Ramos (cell line): ENCODE results near the gene HAND1.
"Not testable (repeated sequence)": the region's sequence is repeated elsewhere in the genome, so short reads cannot be mapped to it uniquely, and the experiment has no call there.

ENCODE experiments used
- in situ Hi-C: fragments of 300-500 bp; cut with MboI; formaldehyde crosslinking; loops from one replicate; pipeline ENCODE4 v1.14.3; 2022; ENCODE audit warnings: low sequenced_read_pairs; ENCODE audit not compliant: unreplicated experiment

The HAND1 gene

DNA sequence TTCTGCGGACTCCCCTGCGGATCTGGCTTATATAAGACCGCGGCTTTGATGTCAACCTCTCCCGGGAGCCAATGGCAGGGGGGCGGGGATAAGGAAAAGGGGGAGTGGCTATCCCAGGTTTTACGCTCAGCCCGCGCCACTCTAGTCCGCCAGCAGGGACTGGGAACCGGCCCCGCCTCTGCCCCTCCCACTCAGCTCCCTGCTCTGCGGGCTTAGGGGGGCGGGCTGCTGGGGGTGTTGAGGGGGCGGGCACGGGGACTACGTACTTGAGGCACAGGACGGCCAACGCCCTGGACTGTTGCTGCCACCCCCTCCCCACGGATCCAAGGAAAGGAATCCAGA, at the start of gene HAND1:
HAND1 (minus strand) TSS at position 4 of the 342 bp plus-strand sequence. CDS start 219 bp downstream, outside the sequence.
- in situ Hi-C loops = no loop called here

DNA sequence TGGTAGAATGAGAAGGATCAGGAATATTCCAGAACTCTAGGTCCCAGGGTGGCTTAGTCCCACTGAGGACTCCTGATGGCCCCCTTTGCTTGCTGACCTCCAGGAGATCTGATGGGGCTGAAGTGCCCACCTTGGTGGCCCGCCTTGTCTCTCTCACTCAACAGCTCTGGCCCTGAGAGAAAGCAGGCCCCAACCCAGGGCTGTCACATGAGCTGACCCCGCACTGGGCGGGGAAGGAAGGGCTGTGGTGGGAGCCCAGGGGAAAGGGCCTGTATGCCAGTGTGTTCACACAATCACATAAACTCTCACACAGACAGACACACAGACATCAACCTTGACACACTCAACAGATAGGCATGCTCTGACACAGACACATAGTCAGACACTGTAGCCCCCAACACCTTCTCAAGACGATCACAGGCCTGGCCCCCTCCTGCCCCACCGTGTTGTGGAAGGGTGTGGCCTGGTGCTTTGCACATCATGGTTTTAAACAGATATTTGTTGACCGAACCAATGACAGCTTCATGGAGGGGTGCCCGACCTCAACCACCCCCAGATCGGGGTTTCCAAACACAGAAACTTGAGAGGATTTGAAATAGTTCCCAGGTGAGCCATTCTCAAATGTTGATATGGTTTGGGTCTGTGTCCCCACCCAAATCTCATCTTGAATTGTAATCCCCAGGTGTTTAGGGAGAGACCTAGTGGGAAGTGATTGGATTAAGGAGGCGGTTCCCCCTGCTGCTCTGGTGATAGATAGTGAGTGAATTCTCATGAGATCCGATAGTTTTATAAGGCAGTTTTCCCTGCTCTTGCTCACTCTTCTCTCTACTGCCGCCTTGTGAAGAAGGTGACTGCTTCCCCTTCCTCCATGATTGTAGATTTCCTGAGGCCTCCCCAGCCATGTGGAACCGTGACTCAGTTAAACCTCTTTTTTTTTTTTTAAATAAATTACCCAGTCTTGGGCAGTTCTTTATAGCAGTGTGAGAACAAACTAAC, 48.5 kb upstream of the HAND1 start:
- in situ Hi-C loops = no loop called here

DNA sequence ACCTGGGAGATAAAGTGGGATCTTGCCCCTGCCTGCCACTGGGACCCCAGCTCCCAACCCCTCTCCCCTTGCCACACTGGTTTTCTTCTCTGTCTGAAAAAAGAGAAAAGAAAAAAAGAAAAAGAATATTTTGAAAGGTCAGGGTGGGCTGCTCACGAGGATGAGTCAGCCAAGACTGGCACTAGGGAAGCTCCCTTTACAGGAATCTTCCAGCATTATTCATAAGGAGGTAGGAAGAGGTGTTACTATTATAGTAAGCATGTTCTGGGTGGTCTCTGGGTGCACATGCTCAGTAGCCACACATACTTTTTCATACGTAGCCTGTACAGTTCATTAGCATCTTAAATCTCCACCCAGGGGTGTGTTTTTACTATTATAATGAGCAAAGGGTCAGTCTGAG, 46.8 kb upstream of the HAND1 start:
- in situ Hi-C loops = no loop called here

DNA sequence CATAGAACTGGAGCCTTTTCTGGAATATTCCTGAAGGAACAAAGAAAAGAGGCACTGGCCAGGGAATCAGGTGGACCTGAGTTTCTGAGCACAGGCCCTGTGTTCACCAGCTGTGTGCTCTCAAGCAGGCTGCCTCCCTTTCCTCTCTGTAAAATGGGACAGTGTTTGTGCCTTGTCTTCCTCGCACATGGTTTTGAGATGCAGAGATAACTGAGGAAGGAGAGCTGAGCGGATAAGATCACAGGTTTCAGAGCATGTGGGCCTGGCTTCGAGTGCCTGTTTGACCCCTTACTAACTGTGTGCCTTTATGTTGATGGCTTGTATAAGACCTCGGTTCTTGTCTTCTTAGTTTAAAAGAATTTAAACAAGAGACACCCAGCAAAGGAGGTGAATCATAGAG, 46.2 kb upstream of the HAND1 start:
- in situ Hi-C loops = no loop called here

DNA sequence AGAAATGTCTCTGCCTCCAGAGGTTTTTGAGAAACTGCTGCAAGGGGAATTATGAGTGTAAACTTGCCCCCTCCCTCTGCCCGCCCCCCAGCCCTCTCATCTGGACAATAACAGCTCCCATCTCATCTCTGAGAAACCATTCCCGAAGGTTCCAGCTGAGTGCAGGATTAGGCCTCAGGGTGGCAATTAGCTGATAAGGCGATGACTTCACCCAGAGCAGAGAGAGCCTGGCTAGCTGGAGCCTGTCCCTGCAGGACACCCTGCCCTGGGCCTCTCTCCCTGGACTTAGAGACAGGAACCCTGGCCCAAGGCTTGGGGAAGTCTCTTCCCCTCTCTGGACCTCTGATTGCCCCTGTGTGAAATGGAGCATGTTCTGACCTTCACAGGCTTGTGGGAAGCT, 45.7 kb upstream of the HAND1 start:
- in situ Hi-C loops = no loop called here

DNA sequence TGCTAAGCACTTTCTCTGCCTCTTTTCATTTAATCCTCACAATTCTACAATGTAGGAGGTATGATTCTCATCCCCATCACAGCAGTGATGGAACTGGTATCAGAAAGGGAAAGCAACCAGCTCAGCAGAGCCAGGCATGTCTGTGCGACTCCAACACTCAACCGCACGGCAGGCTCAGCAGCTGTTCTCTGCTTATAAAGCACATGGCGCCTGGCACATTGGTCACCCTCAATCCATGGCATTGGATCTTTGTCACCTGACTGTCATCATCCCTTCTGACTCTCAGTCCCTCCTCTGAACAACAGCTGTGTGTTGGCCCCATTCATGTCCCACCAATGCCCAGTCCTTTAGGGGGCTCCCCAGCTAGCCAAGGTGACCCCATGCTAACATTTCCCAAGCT, 45.1 kb upstream of the HAND1 start:
- in situ Hi-C loops = no loop called here

DNA sequence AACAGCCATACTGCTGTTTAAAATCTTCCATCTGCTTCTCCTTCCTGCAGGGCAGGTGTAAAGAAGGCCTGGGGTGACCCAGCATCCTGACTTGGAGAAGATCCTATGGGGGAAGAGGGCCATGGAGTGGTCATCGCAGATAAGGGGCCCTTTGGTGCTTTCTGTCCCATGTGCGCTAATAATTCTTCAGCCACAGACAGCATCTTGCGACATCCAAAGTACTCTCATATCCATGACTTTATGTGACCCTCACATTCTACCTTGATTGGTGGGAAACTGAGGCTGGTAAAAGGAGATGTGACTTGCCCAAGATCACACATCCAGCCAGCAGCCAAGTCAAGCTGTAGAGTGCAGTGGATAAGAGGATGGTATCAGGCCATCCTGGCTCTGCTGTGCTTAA, 44.3 kb upstream of the HAND1 start:
- in situ Hi-C loops = no loop called here

DNA sequence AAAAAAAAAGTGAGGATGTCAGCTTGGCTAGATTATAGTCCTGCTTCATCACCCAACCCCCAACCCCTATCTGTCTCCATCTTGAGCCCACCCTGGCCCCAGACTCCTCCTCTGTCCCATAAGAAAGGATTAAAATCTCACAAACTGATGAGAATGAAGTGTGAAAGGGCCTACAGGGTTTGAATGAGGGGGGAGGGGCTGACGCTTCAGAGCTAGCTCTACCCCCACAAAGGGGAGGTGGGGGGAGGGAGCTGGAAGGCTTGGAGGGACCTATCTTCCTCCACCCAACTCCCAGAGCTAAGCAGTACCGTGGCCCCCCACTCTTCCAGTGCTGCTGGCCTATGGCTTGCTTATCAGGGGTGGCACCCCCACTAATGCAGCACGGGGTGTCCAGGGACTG, 43.7 kb upstream of the HAND1 start:
- in situ Hi-C loops = no loop called here

DNA sequence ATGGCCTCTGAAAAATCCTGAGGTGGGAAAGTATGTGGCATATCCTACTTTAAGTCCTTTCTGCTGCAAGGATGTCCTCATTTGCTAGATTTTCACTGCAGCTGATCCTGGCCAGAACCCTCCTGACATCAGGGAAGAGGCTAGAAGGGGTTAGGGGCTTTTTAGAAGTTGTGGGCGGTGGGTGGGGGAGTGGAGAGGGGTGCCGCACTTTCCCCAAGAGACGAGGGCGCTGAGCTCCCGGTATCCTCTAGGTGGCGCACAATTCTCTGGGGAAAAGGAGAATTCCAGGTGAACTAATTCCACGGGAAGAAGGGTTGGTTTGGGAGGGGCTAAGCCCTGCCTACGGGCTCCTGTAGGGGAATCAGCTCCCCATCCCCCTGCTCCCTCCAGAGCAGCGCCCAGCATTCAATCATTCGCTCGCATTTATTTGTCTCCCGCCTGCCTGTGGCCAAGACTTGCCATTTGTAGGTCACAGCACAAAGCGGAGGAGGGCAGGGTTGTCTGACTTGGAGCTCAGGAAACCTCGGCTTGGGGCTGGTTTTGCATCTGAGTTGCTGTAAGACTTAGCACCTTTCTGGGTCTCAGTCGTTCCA, 42.9 kb upstream of the HAND1 start:
- in situ Hi-C loops = no loop called here

DNA sequence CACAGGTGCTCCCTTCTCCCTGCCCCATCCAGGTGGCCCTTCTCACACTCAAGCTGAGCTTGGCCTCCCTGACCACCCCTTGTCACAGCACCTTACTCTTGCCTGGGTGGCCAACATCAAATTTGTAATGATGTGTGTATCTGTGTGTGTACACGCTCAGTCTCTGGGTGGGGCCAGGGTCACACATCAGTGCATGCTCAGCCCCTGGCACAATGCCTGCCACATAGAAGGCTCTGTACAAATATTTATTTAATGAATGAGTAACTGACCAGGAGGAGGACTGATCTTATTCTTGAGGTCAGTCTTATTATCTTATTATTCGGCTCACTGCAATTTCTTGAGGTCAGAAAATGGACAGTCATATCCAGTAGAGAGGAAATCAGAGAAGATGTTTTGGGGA, 41.3 kb upstream of the HAND1 start:
- in situ Hi-C loops = no loop called here

DNA sequence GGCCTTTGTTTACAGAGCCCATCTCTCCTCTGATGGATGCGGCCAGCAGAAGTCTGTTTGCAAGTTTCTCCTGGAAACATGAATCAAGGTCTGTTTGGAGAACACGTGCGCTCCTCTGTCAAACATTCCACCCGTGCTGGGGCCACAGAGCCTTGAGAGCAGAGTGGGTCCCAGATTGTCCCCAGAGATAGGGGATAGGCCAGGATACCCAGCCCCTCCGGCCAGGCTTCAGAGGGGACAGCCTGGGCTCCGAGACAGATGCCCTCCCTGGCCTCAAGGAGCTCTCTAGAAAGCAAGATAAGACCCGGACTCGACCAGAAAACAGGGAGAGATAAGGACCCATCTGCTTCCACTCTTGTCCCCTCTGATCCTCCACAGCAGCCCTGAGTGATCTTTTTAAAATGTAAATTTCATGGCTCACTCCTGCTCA, 40.4 kb upstream of the HAND1 start:
- in situ Hi-C loops = no loop called here

DNA sequence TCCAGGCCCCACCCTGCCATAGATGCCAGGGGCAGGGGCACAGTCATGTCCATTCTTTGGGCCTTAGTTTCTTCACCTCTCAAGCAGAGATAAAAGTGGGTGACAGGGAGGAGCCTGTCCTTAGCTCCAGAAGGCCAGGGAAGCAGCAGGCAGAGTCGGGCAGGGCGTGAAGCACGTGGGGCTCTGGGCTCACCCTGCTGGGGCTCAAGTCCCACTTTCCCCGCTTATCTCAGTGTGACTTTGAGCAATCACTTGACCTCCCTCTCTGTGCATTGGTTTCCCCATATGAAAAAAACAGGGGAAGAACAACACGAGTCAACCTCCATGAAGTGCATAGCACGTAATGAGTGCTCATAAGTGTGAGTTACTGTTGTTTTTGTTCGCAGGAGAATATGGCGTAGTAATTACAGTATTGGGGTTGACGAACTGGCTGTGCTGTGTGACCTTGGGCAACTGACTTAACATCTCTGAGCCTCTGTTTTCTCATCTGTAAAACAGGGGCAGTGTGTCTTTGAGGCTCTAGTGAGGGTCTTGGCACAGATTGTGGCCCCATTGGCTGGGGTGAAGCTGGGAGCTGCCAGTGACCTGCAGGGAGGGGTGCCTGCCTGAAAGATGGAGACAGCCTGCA, 39.9 kb upstream of the HAND1 start:
- in situ Hi-C loops = no loop called here

DNA sequence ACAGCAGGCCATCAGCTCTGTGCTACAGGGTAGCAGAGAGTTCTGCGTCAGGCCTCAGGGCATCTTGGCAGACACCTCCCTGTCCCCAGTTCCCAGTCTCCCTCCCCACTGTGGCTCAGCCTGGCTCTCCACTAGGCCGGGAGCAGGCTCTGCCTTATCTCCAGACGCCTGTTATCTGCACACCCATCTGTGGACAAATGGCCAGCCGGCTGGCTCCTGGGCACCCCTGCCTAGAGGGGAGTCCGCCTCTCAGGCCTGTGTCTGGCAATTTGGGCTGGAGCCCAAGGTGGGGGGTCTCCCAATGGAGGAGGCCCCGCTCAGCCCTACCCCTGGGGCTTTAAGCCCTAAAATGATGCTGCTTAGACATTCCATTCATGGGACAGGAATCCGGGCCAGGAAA, 39.2 kb upstream of the HAND1 start:
- in situ Hi-C loops = no loop called here

DNA sequence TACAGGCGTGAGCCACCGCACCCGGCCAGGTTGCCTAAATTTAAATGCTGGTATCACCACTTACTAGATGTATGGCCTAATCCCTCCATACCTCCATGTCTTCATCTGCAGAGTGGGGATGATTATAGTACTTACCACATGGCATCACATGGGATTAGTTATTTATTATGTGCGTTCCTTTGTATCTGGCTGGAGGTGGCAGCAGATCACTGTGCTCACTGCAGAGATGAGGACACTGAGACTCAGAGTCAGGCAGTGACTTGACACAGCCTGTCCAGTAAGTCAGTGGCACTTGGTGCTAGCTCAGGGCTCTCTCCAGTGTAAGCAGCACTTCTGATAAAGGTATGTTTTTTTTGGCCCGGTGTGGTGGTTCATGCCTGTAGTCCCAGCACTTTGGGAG, 38.4 kb upstream of the HAND1 start:
- in situ Hi-C loops = no loop called here

DNA sequence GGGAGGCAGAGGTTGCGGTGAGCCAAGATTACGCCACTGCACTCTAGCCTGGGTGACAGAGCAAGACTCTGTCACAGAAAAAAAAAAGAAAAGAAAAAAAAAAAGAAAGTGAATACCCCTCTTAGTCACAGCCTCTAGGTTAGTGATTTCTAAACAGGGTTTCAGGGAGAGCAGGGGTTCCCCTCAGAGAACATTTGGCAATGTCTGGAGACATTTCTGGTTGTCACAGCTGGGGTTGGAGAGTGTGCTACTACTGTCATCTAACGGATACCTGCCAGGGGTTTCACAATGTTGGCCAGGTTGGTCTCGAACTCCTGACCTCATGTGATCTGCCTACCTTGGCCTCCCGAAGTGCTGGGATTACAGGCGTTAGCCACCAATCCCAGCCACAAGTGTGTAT, 37.5 kb upstream of the HAND1 start:
- in situ Hi-C loops = not testable (repeated sequence)

DNA sequence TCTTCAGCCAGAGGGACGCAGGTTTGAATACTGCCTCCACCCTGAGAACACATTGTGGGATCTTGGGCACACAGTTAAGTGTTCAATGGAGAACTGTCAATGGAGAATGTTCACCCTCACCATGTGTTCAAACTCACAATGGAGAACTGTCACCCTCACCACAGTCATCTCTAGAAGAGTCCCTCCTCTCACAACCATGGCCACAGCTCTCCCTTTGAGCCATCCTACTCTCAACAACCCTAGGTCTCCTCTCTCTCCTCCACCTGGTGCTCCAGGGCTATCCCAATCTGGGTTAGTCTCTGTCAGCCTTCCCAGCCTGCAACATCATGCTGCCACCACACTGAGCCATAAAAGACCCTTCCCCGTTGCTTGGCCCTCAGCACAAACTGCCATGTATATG, 36.3 kb upstream of the HAND1 start:
- in situ Hi-C loops = no loop called here

DNA sequence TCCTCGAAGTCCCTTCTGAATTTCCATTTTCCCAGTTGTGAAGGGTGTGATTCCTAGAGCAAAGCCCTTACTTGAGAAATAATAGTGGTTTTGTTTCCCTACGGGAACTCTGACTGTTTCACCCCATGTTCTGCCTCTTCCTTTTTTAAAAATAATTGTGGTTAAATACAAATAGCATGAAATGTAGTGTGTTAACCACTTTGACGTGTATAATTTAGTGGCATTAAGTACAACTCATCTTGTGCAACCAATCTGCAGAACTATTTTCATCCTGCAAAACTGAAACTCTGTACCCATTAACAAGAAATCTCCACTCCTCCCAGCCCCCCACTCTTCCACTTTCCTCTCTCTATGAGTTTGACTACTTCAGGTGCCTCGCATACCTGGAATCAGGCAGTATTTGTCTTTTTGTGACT, 35.6 kb upstream of the HAND1 start:
- in situ Hi-C loops = no loop called here

DNA sequence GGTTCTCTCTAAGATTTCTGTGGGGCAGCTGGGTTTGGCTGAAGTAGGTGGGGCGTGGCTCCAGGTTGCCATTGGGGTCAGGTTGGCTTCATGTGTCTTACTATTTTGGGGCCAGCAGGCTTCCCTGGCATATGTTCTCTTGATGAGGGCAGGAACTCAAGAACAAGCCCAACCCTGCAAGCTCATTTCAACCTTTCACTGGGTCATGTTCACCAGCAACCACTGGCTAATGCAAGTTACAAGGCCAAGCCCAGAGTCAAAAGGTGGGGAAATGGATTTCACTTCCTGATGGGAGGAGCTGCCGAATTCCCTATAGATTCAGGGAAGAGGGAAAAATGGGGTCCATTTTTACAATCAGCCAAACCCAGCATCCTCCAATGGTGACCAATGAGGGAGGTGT, 34.0 kb upstream of the HAND1 start:
- in situ Hi-C loops = no loop called here

DNA sequence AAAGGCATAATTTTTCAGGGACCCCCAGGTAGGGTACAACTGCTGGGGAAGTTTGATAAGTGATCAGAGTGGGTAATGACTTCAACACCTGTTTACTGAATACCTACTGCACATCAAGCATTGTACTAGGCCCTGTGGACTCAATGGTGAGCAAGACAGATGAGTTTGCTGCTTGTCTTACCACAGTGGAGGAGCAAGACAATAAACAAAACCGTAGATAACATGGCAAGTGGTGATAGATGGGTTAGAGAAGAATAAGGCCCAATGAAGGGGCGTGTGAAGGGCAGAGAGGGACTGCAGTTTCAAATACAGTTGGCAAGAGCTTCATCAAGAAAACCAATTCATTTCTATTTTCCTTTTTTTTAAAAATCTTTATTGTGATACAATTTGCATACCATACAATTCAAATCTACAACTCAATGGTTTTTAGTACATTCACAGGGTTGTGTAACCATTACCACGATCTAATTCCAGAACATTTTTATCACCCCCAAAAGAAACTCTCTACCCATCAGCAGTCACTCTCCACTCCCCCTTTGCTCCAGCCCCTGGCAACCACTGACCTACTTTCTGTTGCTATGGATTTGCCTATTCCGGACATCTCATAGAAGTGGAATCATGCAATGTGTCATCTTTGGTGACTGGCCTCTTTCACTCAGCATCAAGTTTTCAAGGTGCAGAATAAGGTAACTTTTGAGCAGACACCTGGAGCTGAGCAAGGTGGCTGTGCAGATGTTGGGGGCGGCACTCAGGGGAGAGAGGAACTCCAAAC, 31.9 kb upstream of the HAND1 start:
- in situ Hi-C loops = no loop called here

DNA sequence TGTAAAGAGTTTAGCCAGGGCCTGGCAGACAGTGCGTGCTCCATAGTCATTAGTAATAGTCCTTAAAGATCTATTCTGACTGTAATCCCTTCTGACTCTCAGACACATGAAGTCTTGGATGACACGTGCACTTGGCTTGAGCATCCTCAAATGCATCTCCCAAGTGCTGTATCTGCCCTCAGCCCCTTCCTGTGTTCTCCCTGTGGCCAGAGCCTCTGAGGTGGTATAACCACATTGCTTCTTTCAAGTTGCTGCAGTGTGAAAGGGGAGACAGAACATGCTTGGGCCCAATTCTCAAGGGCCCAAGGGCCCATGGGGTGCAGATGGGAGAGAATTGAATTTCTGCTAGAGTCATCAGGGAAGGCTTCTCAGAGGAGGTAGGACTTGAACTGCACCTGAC, 30.1 kb upstream of the HAND1 start:
- in situ Hi-C loops = no loop called here

DNA sequence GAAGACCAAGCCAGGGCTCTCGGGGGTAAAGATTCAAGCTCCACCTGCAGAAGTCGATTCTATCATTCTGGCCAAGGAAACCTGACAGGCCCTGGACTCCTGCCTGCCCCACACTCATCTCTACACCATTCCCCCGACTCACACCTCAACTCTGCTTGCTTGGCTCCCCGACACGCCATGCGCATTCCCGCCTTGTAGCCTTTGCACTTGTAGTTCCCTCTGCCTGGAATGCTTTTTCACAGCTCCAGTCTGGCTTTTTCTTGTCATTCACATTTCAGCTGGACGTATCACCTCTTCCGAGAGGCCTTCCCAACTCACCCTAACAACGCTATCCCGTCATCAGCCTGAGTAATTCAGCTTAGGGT, 28.7 kb upstream of the HAND1 start:
- in situ Hi-C loops = no loop called here
